Measurements from ENCODE around the gene HHAT.

GRCh38 chr1:210397252-210397651 is 68.5 kb downstream of the HHAT start:
- no peak for TF ChIP-seq CTCF (conservative IDR thresholded peaks at IDR 0.05)
- no peak for TF ChIP-seq ZFX (IDR thresholded peaks at IDR 0.05)
